NCI-H2227 (cell line): ENCODE results near the gene TMEM203.

Source experiments
- DNase-seq: peaks from one replicate; lab custom pipeline; 2025; ENCODE audit not compliant: unreplicated experiment; lab: John Stamatoyannopoulos, UW

TMEM203 gene

GRCh38 chr9:137219757-137220316, 14.4 kb upstream of the TMEM203 start:
- no peak for DNase-seq

- no peak for DNase-seq
Observed at GRCh38 chr9:137218754-137219271, 13.4 kb upstream of the TMEM203 start.

DNA sequence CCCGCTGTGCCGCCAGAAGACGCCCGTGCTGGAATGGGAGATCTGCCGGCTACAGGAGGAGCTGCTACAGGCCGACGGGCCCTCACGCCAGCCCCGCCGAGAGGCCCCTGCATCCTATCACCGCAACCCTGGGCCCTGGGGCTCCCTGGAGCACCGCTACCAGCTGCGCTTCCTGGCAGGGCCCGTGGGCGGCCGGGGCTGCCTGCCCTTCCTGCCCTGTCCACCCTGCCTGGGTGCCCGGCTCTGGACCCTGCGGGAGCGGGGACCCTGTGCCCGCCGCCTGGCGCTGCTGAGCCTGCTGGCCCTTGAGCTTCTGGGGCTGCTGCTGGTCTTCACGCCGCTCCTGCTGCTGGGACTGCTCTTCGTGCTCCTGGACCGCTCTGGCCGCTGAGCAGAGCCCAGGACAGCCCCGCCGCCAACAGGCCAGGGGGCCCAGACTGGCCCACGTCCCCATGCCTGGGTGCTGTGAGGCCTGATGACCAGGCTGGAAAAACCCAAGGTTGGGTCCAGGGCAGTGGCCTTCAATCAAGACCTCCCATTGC, 12.8 kb upstream of the TMEM203 start:
- no peak for DNase-seq

GRCh38 chr9:137217276-137218211, 12.1 kb upstream of the TMEM203 start:
- peak; percentile 84 for DNase-seq

DNA sequence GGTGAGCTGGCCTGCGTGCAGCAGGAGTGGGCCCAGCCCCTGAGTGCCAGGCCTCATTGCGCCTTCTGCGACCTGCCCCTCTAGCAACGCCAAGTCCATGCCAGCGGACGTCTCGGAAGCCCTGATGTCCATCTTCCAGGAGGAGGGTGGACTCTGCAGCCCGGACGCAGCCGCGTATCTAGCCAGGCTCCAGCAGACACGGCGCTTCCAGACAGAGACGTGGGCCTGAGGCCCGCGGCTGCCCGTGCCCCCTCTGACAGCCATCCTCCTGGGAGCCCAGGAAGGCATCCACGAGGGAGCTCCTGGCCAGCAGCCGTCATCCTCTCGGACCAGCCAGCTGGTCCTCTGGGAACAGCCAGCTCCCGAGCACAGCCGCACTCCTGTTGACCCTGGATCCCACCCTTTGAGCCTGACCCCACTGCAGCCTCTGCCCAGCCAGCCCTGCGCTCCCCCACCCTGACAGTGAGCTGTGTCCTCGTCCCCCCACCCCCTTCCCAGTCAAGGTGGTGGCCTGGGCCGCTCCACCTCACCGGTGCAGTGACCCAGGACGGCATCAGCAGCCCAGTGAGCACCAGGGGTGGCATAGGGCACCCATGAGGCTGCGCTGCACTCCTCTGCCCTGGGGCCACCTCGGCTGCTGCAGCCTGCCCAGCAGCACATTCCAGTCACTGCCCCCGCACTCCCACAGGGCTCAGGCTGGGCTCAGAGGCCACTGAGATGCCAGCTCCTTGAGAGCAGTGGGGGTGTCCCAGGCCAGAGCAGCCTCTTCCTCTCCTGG, 10.9 kb upstream of the TMEM203 start:
- DNase-seq: no peak

DNA sequence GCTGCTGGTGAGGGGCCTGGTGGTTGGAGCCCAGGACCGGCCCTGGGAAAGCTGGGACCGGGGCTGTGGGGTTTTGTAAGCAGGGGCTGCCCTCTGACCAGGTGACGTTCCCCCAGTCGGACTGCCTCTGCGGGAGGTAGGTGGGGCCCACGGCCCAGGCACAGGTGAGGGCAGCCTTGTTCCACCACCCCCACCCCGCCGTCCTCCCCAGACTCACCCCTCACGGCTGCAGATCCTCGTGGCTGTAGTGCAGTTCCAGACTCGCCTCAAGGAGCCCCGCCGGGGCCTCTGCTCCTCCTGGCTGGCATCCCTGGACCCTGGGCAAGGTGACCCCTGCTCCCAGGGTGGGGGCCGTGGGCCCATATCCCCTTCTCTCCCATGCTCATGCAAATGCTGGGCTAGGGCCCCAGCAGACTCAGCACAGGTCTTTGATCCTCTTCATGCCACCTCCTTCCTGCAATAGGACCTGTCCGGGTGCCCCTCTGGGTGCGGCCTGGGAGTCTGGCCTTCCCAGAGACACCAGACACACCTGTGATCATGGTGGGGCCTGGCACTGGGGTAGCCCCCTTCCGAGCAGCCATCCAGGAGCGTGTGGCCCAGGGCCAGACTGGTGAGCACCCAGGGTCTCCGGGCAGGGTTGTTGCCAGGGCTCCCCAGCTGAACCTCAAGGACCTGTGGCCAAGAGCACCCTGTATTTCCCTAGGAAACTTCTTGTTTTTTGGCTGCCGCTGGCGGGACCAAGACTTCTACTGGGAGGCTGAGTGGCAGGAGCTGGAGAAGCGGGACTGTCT, 9.9 kb upstream of the TMEM203 start:
- no peak for DNase-seq

DNA sequence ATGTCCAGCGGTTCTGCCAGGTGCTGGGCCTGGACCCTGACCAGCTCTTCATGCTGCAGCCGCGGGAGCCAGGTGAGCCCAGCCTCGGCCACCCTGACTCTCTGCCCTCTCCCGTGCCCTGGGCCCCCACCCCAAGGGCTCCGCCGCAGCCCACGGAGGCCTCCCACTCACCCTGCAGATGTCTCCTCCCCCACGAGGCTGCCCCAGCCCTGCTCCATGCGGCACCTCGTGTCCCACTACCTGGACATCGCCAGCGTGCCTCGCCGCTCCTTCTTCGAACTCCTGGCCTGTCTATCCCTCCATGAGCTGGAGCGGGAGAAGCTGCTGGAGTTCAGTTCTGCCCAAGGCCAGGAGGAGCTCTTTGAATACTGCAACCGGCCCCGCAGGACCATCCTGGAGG, 9.2 kb upstream of the TMEM203 start:
- DNase-seq: no peak

- no peak for DNase-seq
Observed at GRCh38 chr9:137213160-137214060, 8.0 kb upstream of the TMEM203 start.

GRCh38 chr9:137212520-137212919, 7.1 kb upstream of the TMEM203 start:
- no peak for DNase-seq

DNA sequence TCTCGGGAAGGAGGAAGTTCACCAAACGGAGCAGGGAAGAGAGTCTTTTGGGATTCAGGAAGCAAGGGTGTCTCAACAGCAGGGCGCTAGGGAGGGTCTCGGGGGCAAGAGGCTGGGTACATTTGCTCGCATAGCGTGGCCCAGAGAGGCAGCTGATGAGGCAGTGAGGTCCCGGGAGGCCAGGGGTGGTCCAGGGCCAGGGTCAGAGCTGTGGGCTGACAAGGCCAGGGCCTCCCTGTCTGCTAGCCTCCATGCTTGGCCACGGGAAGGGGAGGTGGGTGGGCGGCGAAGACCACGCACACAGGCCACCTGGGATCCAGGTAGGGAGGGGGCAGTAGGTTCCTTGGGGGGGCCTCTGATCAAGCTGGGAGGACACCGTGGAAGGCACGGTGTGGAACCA, 6.1 kb upstream of the TMEM203 start:
- DNase-seq: no peak

GRCh38 chr9:137206602-137207001, 1.2 kb upstream of the TMEM203 start:
- no peak for DNase-seq

GRCh38 chr9:137204731-137205125, 720 bp downstream of the TMEM203 start:
- DNase-seq: no peak

DNA sequence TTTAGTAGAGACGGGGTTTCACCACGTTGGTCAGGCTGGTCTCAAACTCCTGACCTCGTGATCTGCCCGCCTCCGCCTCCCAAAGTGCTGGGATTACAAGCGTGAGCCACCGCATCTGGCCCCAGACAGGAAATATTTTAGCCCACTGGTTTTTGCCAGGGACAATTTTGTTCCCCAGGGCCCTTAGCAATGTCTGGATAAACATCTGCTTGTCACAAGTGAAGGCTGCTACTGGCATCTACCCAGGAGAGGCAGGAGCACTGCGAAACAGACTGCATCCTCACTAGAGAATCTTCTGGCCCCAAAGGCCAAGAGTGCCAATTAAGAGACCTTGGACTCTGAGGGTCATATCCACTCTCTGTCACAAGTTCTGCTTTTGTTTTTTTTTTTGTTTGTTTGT, 2.5 kb downstream of the TMEM203 start:
- DNase-seq: no peak

DNA sequence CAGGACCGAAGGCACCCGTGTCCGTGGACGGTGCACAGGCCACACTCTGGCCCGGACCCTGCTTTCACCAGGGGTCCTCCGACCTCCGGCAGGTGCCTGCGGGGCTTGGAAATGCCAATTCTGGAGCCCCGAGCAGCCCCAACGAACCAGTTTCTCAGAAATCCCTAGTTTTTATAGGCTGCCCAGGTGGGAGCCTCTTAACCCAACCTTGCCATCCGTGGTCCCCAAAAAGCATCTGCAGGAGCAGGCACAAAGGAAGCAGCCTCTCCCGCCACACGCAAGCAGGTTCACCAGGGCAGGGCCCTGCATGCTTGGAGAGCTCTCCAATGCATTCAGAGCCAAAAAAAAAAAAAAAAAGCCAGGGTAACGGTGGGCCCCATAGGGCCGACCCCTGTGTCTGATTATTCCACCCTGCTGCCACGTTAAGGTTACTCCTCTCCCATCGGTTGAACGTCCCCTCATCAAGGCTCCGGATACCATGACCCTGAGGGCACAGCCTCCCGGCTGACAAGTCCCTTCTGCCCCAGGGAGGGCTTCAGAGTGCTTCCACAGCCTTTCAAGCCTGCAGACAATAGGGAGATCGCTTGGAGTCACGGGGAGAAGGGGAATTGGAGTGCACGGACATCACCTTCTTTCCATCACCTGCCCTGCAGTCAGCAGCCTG, 4.1 kb downstream of the TMEM203 start:
- no peak for DNase-seq

GRCh38 chr9:137200311-137201204, 4.9 kb downstream of the TMEM203 start, which contains the start of gene TPRN:
Gene TPRN, minus strand, starts transcription at chr9:137200741. Its CDS starts 30 bp downstream, at chr9:137200711.
- DNase-seq: peak; percentile 97

- DNase-seq: peak; percentile 18
Observed at GRCh38 chr9:137199411-137200121, 5.9 kb downstream of the TMEM203 start.

DNA sequence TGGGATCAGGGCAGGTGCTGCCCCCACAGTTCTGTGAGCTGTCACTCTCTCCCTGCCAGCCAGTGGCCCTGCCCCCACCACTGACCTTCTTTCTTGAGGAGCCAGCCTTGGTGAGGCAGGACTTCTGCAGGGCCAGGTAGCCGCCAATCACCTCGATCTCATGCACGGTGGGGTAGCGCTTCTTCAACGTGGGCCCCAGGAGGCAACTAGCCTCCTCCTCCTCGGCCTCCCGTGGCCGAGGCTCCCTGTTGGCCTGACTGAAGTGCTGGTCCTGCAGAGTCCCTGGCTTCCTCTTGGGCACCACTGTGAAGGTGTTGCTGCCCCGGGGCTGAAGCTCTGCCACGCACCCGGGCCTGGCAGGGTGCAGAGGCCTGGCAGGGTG, 6.6 kb downstream of the TMEM203 start:
- no peak for DNase-seq
